ENCODE measurements around the gene FAM120A. TPM values are rescaled to one million over a fixed set of nuclear protein-coding genes. Genes with fewer than 3 reads are reported as not detected.

The FAM120A gene
- polyA plus RNA-seq, 1 experiment: 89.4 TPM

DNA sequence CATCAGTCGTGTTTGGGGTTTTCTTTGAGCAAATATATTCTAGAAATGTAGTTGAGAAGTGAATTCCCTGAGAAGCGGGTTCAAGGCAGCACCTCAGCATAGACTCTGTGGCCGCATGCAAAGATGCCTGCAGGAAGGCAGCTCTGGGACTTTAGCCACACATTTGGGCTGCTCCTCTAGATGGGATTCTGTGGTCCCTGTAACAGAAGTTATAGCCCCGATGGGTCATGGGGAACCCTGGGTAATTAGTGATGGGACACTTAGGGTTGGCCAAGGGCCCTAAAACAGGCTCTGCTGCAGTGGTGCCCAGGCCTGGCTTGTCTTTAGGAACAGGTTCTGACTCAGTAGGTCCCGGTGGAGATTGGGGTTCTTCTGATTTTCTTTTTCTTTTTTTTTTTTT, 161.7 kb downstream of the FAM120A start:
- CTCF ChIA-PET: no interaction called here
- no peak for DNase-seq (ENCODE audit: low read depth)
- TF ChIP-seq, protein P1, sequence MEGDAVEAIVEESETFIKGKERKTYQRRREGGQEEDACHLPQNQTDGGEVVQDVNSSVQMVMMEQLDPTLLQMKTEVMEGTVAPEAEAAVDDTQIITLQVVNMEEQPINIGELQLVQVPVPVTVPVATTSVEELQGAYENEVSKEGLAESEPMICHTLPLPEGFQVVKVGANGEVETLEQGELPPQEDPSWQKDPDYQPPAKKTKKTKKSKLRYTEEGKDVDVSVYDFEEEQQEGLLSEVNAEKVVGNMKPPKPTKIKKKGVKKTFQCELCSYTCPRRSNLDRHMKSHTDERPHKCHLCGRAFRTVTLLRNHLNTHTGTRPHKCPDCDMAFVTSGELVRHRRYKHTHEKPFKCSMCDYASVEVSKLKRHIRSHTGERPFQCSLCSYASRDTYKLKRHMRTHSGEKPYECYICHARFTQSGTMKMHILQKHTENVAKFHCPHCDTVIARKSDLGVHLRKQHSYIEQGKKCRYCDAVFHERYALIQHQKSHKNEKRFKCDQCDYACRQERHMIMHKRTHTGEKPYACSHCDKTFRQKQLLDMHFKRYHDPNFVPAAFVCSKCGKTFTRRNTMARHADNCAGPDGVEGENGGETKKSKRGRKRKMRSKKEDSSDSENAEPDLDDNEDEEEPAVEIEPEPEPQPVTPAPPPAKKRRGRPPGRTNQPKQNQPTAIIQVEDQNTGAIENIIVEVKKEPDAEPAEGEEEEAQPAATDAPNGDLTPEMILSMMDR (IDR thresholded peaks at IDR 0.05; ENCODE audit: insufficient read depth, low read depth, low read length): no peak
- Histone ChIP-seq H3K4me3 (ENCODE audit: low read depth, low read length) (no peak overlapping the region), H3K27me3 (ENCODE audit: control insufficient read depth, insufficient read depth, low read length) (no peaks in the 10 kb centered on the region), H3K36me3 (ENCODE audit: control insufficient read depth, insufficient read depth, low read length) (no peaks in the 10 kb centered on the region; the same call in 1 of the 2 replicates)
- POLR2A ChIA-PET: no interaction called here

DNA sequence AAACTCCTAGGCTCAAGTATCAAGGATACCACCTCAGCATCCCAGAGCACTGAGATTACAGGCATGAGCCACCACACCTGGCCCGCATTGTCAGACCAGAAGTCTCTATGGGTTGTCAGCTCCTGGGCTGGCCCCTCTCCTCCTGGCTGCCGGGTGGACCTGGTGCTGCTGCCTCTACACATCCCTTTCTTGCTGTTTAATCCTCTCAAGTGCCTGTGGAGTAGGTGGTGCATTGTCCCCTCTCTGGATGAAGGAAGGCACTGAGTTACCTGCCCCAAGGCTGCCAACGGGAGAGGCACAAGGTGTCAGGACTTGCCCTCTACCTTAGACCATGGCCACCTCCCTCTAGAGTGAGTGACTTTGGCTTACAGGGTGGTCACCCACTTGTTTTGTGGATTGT, 162.3 kb downstream of the FAM120A start:
- DNase-seq (ENCODE audit: low read depth): no peak
- TF ChIP-seq, protein P1 (IDR thresholded peaks at IDR 0.05; ENCODE audit: insufficient read depth, low read depth, low read length): no peak
- no peak overlapping the region for H3K4me3 ChIP-seq (ENCODE audit: low read depth, low read length)
- no peaks in the 10 kb centered on the region; the same call in 1 of the 2 replicates for H3K36me3 ChIP-seq (ENCODE audit: control insufficient read depth, insufficient read depth, low read length)
- POLR2A ChIA-PET: no interaction called here
- CTCF ChIA-PET: no interaction called here
- H3K27me3 ChIP-seq (ENCODE audit: control insufficient read depth, insufficient read depth, low read length): no peaks in the 10 kb centered on the region

DNA sequence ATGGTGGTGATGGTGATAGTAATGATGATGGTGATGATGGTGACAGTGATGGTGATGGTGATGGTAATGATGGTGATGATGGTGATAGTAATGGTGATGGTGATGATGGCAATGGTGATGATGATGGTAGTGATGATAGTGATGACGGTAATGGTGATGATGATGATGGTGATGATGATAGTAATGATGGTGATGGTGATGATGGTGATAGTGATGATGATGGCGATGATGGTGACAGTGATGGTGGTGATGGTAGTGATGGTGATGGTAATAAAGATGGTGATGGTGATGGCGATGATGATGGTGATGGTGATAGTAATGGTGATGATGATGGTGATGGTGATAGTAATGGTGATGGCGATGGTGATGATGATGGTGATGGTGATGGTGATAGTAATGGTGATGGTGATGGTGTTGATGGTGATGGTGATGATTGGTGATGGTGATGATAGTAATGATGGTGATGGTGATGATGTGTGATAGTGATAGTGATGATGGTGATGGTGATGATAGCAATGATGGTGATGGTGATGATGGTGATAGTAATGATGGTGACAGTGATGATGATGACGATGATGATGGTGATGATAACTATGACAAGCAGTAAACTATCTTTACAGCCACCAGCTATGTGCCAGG, 163.5 kb downstream of the FAM120A start:
- no peak for DNase-seq (ENCODE audit: low read depth)
- CTCF ChIA-PET: interaction anchor here (0.6 kb wide), 2 partner anchors 22 to 141 kb away, joined by 3 read pairs; no protein-coding TSS in a partner anchor
- no peaks in the 10 kb centered on the region; the same call in 1 of the 2 replicates for H3K36me3 ChIP-seq (ENCODE audit: control insufficient read depth, insufficient read depth, low read length)
- no peaks in the 10 kb centered on the region for H3K27me3 ChIP-seq (ENCODE audit: control insufficient read depth, insufficient read depth, low read length)
- TF ChIP-seq, protein P1 (IDR thresholded peaks at IDR 0.05; ENCODE audit: insufficient read depth, low read depth, low read length): no peak
- POLR2A ChIA-PET: no interaction called here
- H3K4me3 ChIP-seq (ENCODE audit: low read depth, low read length): no peak overlapping the region

Small RNA genes within 50 kb of the gene (small RNA-seq; reads per million reads assigned to genes)
- gene RF00019 (ENCODE audit: insufficient read length, low read depth, low replicate concordance): not detected

Other genes starting within 250 kb of the FAM120A start
- gene FAM120AOS, start 1.9 kb downstream of the FAM120A start, polyA plus RNA-seq (2011; rRNA removed): 34.3 and 51.6 TPM in 2 replicates
- 6.5 and 9.4 TPM in 2 replicates for gene PHF2, start 124.9 kb downstream of the FAM120A start, polyA plus RNA-seq (2011; rRNA removed)